ENCODE results near the gene MYO15B.

- TF ChIP-seq EZH2 (IDR thresholded peaks at IDR 0.05; ENCODE audit: borderline replicate concordance, insufficient read depth, low read length, poor library complexity, severe bottlenecking) (no peak), REST (IDR thresholded peaks at IDR 0.05; ENCODE audit: borderline replicate concordance) (no peak), CTCF (IDR thresholded peaks at IDR 0.05; ENCODE audit: poor library complexity, severe bottlenecking) (no peak), POLR2AphosphoS5 (IDR thresholded peaks at IDR 0.05) (no peak), TAF1 (IDR thresholded peaks at IDR 0.05; ENCODE audit: low read depth) (no peak), MXI1 (conservative IDR thresholded peaks at IDR 0.05; ENCODE audit: poor library complexity, severe bottlenecking) (no peak)
Measured at GRCh38 chr17:75575728-75576127, 11.9 kb upstream of the MYO15B start.
